OCI-LY1 (cell line): Measurements from ENCODE around the gene SFT2D1.

Source experiments
- H2AFZ ChIP-seq: fragments of 200-600 bp; sonication (generic), shearing (Covaris generic); 2 replicates; pipeline ENCODE4 v1.6.0; 2014; ENCODE audit warnings: antibody characterized with exemption, mild to moderate bottlenecking, low read length
- H3F3A ChIP-seq: fragments of 200-600 bp; sonication (generic), shearing (Covaris generic); 2 replicates; pipeline ENCODE4 v1.6.0; 2014; ENCODE audit warnings: mild to moderate bottlenecking, antibody characterized with exemption, low read length, moderate library complexity; ENCODE audit not compliant: insufficient read depth
- H3K27ac ChIP-seq: fragments of 200-600 bp; sonication (generic); 2 replicates; pipeline ENCODE4 v1.5.1; 2014; ENCODE audit warnings: low read length, mixed run types, mild to moderate bottlenecking, low read depth; ENCODE audit not compliant: poor library complexity, severe bottlenecking
- H3K27me3 ChIP-seq: fragments of 200-600 bp; sonication (generic); 2 replicates; pipeline ENCODE4 v1.6.0; 2014; ENCODE audit warnings: antibody characterized with exemption, mild to moderate bottlenecking, low read length, moderate library complexity; ENCODE audit not compliant: insufficient read depth
- H3K36me3 ChIP-seq: fragments of 200-600 bp; sonication (generic); 2 replicates; pipeline ENCODE4 v1.6.1; 2014; ENCODE audit warnings: mild to moderate bottlenecking, antibody characterized with exemption, low read length, moderate library complexity, mixed read lengths; ENCODE audit not compliant: insufficient read depth
- H3K4me1 ChIP-seq: fragments of 200-600 bp; sonication (generic); 2 replicates; pipeline ENCODE4 v1.5.1; 2014; ENCODE audit warnings: mild to moderate bottlenecking, low read length, moderate library complexity; ENCODE audit not compliant: insufficient read depth, severe bottlenecking
- H3K4me2 ChIP-seq: fragments of 200-600 bp; sonication (generic), shearing (Covaris generic); 2 replicates; pipeline ENCODE4 v1.6.1; 2014; ENCODE audit warnings: low read length
- H3K4me3 ChIP-seq: fragments of 200-600 bp; sonication (generic); 2 replicates; pipeline ENCODE4 v1.5.1; 2014; ENCODE audit warnings: low read length, low read depth, mild to moderate bottlenecking, mixed read lengths; ENCODE audit not compliant: poor library complexity, severe bottlenecking
- H3K79me2 ChIP-seq: fragments of 200-600 bp; shearing (Covaris generic); 2 replicates; pipeline ENCODE4 v1.6.1; 2016; ENCODE audit warnings: mixed run types, low read length, mixed read lengths; ENCODE audit not compliant: insufficient read depth
- H3K9ac ChIP-seq: fragments of 200-600 bp; sonication (generic), shearing (Covaris generic); 2 replicates; pipeline ENCODE4 v1.6.1; 2014; ENCODE audit warnings: mild to moderate bottlenecking, low read length, mixed read lengths
- H3K9me2 ChIP-seq: fragments of 200-600 bp; sonication (generic), shearing (Covaris generic); 2 replicates; pipeline ENCODE4 v1.6.1; 2014; ENCODE audit warnings: low read depth, mild to moderate bottlenecking, low read length, mixed read lengths
- H3K9me3 ChIP-seq: fragments of 200-600 bp; shearing (Covaris generic); 2 replicates; pipeline ENCODE4 v1.6.1; 2014; ENCODE audit warnings: low read length, mixed read lengths
- H4K20me1 ChIP-seq: fragments of 200-600 bp; sonication (generic), shearing (Covaris generic); 2 replicates; pipeline ENCODE4 v1.6.0; 2016; ENCODE audit warnings: mild to moderate bottlenecking, low read length; ENCODE audit not compliant: insufficient read depth
- CTCF ChIP-seq: fragments of 200-600 bp; sonication (generic), shearing (Covaris generic); IDR thresholded peaks from 2 replicates; pipeline ENCODE4 v1.5.1; 2017; ENCODE audit warnings: mild to moderate bottlenecking, antibody characterized with exemption, low read length, moderate library complexity, mixed read lengths
- EZH2 ChIP-seq: fragments of 200-600 bp; sonication (generic), shearing (Covaris generic); IDR thresholded peaks from 2 replicates; pipeline ENCODE4 v1.8.0; 2017; ENCODE audit warnings: borderline replicate concordance, mixed run types, mild to moderate bottlenecking, antibody characterized with exemption, low read length, moderate library complexity, mixed read lengths

Gene SFT2D1

GRCh38 chr6:166351715-166352285 lies 9.5 kb upstream of the SFT2D1 start:
- Histone ChIP-seq H3K36me3 (no peaks in the 10 kb centered on the region), H3K9me2 (no peaks in the 10 kb centered on the region), H3K27ac (no peak overlapping the region), H3K4me2 (peak overlapping the region; percentile 40; the same call in 1 of the 2 replicates), H3K9ac (no peak overlapping the region), H3F3A (no peaks in the 10 kb centered on the region), H3K4me1 (peaks cover 9% of the 10 kb centered on the region), H3K4me3 (no peak overlapping the region), H3K27me3 (0 out of 2 replicates have a peak, but pooled peaks cover 4% of the 10 kb centered on the region), H3K79me2 (no peaks in the 10 kb centered on the region), H2AFZ (no peak overlapping the region), H3K9me3 (no peaks in the 10 kb centered on the region; the same call in 1 of the 2 replicates), H4K20me1 (no peaks in the 10 kb centered on the region)
- TF ChIP-seq EZH2: no peak
- TF ChIP-seq CTCF: no peak

- 0 out of 2 replicates have a peak, but pooled peaks cover 4% of the 10 kb centered on the region for H3K27me3 ChIP-seq
- peaks cover 12% of the 10 kb centered on the region for H3K4me1 ChIP-seq
- H3K27ac ChIP-seq: no peak overlapping the region
- no peaks in the 10 kb centered on the region for H3K79me2 ChIP-seq
- H3K9me3 ChIP-seq: no peaks in the 10 kb centered on the region; the same call in 1 of the 2 replicates
- H4K20me1 ChIP-seq: no peaks in the 10 kb centered on the region
- H3F3A ChIP-seq: no peaks in the 10 kb centered on the region
- H3K4me2 ChIP-seq: no peak overlapping the region
- TF ChIP-seq CTCF (no peak), EZH2 (no peak)
- H3K36me3 ChIP-seq: no peaks in the 10 kb centered on the region
- H3K9me2 ChIP-seq: no peaks in the 10 kb centered on the region
- H3K4me3 ChIP-seq: no peak overlapping the region
- no peak overlapping the region for H3K9ac ChIP-seq
- H2AFZ ChIP-seq: no peak overlapping the region
Observed at GRCh38 chr6:166348305-166348949, 6.1 kb upstream of the SFT2D1 start.

GRCh38 chr6:166346965-166347364 lies 4.6 kb upstream of the SFT2D1 start:
- no peak overlapping the region for H3K9ac ChIP-seq
- H3K79me2 ChIP-seq: peaks cover 2% of the 10 kb centered on the region
- H4K20me1 ChIP-seq: no peaks in the 10 kb centered on the region
- H3K27ac ChIP-seq: no peak overlapping the region
- no peaks in the 10 kb centered on the region for H3K9me2 ChIP-seq
- no peaks in the 10 kb centered on the region for H3F3A ChIP-seq
- no peak overlapping the region for H2AFZ ChIP-seq
- no peak overlapping the region for H3K4me2 ChIP-seq
- TF ChIP-seq CTCF: no peak
- no peak for TF ChIP-seq EZH2
- peaks cover 14% of the 10 kb centered on the region for H3K4me1 ChIP-seq
- no peaks in the 10 kb centered on the region for H3K36me3 ChIP-seq
- H3K4me3 ChIP-seq: no peak overlapping the region
- 0 out of 2 replicates have a peak, but pooled peaks cover 4% of the 10 kb centered on the region for H3K27me3 ChIP-seq
- no peaks in the 10 kb centered on the region; the same call in 1 of the 2 replicates for H3K9me3 ChIP-seq
